ENCODE data around the gene CKS2. TPM values are rescaled to one million over a fixed set of nuclear protein-coding genes. Genes with fewer than 3 reads are reported as not detected.
"Not testable (repeated sequence)": the region's sequence is repeated elsewhere in the genome, so short reads cannot be mapped to it uniquely, and the experiment has no call there.

Gene CKS2
- total RNA-seq, 1 experiment from 2014 or later, result 303 TPM

DNA sequence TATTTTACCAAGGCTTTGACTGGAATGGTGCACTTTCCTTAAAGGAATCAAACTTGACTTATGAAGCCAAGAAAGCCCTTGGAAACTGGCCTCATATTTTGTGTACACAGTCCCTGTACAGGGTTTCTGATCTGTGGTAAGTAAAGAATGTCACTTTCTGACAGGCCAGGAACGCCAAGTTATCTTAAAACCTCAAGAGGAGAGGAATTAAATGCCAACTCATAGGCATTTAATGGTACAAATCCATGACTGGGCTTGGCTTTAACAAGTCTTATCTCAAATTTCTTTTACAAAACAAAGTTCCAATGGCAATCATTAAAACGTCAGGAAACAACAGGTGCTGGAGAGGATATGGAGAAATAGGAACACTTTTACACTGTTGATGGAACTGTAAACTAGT lies 9.0 kb upstream of the CKS2 start:
- not testable (repeated sequence) for H3K36me3 ChIP-seq (replicated peaks; ENCODE audit: control insufficient read depth, insufficient read depth, low read length); DNase-seq; H3K27me3 ChIP-seq (ENCODE audit: control insufficient read depth, insufficient read depth, low read length); H3K4me3 ChIP-seq (ENCODE audit: insufficient read depth, low read depth, low read length)

- DNase-seq, result no peak
- no peaks in the 10 kb centered on the region for H3K36me3 ChIP-seq (replicated peaks; ENCODE audit: control insufficient read depth, insufficient read depth, low read length)
- H3K27me3 ChIP-seq (ENCODE audit: control insufficient read depth, insufficient read depth, low read length), result no peaks in the 10 kb centered on the region
- H3K4me3 ChIP-seq (ENCODE audit: insufficient read depth, low read depth, low read length), result no peak overlapping the region
Measured at GRCh38 chr9:89304020-89304833, 6.8 kb upstream of the CKS2 start.

DNA sequence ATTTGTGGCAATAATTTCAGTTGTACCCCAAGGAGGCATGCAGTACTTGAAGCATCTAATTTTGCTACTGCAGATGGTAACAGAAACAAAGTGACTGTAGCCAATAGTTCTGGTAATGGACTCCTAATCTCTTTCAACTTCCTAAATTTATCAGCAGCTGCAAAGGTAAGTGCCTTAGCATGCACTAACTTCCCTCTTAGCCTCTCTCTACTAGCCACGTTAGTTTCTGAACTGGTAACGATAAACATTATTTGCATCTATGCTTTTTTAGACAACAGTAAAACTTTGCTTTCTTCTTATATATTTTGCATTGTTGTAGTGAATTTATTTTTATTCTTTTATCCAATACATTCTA lies 6.2 kb upstream of the CKS2 start:
- Histone ChIP-seq H3K4me3 (ENCODE audit: insufficient read depth, low read depth, low read length) (no peak overlapping the region), H3K27me3 (ENCODE audit: control insufficient read depth, insufficient read depth, low read length) (no peaks in the 10 kb centered on the region), H3K36me3 (replicated peaks; ENCODE audit: control insufficient read depth, insufficient read depth, low read length) (no peaks in the 10 kb centered on the region)
- DNase-seq, result no peak

DNA sequence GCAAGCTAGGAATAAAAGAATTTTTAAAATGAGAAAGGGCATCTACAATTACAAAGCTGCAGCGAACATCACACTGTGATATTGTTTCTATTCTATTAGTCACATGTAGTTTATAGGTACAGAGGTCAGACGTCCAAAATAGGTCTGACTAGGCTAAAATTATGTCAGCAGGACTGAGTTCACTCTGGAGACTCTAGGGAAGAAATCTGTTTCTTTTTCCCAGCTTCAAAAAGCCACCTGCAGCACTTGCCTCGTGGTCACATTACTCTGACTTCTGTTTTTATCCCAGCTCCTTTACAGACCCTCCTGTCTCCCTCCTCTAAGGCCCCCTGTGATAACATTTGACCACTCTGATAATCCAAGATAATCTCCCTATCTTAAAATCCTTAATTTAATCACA lies 5.1 kb upstream of the CKS2 start:
- no peak overlapping the region for H3K4me3 ChIP-seq (ENCODE audit: insufficient read depth, low read depth, low read length)
- DNase-seq, result no peak

GRCh38 chr9:89309166-89309565 lies 1.8 kb upstream of the CKS2 start:
- H3K36me3 ChIP-seq (replicated peaks; ENCODE audit: control insufficient read depth, insufficient read depth, low read length), result 0 out of 2 replicates have a peak, but pooled peaks cover 1% of the 10 kb centered on the region
- no peak overlapping the region for H3K4me3 ChIP-seq (ENCODE audit: insufficient read depth, low read depth, low read length)
- no peak for DNase-seq
- H3K27me3 ChIP-seq (ENCODE audit: control insufficient read depth, insufficient read depth, low read length), result no peaks in the 10 kb centered on the region

More for the DNA sequence above, 5.1 kb upstream of the CKS2 start:
- Histone ChIP-seq H3K36me3 (replicated peaks; ENCODE audit: control insufficient read depth, insufficient read depth, low read length) (no peaks in the 10 kb centered on the region), H3K27me3 (ENCODE audit: control insufficient read depth, insufficient read depth, low read length) (no peaks in the 10 kb centered on the region)

- no peak for DNase-seq
Measured at GRCh38 chr9:89309608-89310474, 1.2 kb upstream of the CKS2 start.

DNA sequence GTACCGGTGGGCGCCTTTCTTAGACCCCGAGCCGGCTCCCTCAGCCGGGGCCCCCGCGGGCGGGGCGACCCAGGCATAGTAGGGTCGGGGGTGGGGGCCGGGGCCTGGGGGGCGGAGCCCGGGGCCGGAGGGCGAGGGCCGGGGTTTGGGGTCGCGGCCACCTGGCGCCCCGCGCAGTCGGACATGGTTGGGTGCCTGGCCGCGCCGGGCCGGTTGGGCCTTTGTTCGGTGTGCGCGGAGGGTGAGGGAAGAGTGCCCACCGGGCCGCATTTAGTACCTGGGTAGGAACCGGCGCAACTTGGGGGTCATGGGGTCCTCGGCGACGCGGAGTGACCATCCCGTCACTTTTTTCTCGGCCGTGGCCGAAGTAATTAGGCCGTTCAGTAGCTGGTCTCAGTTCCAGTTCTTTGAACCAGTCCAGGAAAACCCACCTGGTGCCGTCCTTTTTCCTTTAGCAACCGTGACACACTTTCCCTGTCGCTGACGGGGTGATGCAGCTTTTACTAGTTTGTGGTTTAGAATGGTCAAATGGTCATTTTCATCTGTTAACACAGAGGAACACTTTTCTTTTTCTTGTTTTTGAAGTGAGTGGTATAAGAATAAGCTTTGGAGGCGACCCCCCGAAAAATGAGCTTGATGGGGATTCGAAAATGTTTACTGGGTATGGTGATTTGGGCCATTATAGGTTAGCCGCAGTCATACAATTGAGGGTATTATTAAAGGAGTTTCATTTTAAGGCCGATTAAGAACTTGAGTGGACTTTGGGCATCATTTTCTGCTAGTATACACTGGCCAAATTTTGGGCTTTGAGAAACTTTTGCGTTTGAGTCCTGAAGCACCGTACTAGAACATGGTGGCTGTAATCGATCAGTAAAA lies 589 bp downstream of the CKS2 start:
- Histone ChIP-seq H3K36me3 (replicated peaks; ENCODE audit: control insufficient read depth, insufficient read depth, low read length) (peaks cover 13% of the 10 kb centered on the region), H3K4me3 (ENCODE audit: insufficient read depth, low read depth, low read length) (peak overlapping the region; percentile 99), H3K27me3 (ENCODE audit: control insufficient read depth, insufficient read depth, low read length) (no peaks in the 10 kb centered on the region)
- DNase-seq, result peak; percentile 84

More at GRCh38 chr9:89309608-89310474, 1.2 kb upstream of the CKS2 start:
- no peaks in the 10 kb centered on the region for H3K27me3 ChIP-seq (ENCODE audit: control insufficient read depth, insufficient read depth, low read length)
- H3K4me3 ChIP-seq (ENCODE audit: insufficient read depth, low read depth, low read length), result peak overlapping the region; percentile 78
- H3K36me3 ChIP-seq (replicated peaks; ENCODE audit: control insufficient read depth, insufficient read depth, low read length), result peaks cover 6% of the 10 kb centered on the region

- Histone ChIP-seq H3K27me3 (ENCODE audit: control insufficient read depth, insufficient read depth, low read length) (no peaks in the 10 kb centered on the region), H3K4me3 (ENCODE audit: insufficient read depth, low read depth, low read length) (peak overlapping the region; percentile 99), H3K36me3 (replicated peaks; ENCODE audit: control insufficient read depth, insufficient read depth, low read length) (peaks cover 14% of the 10 kb centered on the region)
- DNase-seq, result no peak
Measured at GRCh38 chr9:89312222-89312571, 1.2 kb downstream of the CKS2 start.

- no peak for DNase-seq
- Histone ChIP-seq H3K4me3 (ENCODE audit: insufficient read depth, low read depth, low read length) (no peak overlapping the region; the same call in 1 of the 2 replicates), H3K36me3 (replicated peaks; ENCODE audit: control insufficient read depth, insufficient read depth, low read length) (peaks cover 17% of the 10 kb centered on the region), H3K27me3 (ENCODE audit: control insufficient read depth, insufficient read depth, low read length) (no peaks in the 10 kb centered on the region)
Measured at GRCh38 chr9:89313842-89314241, 2.8 kb downstream of the CKS2 start.

- Histone ChIP-seq H3K4me3 (ENCODE audit: insufficient read depth, low read depth, low read length) (no peak overlapping the region), H3K27me3 (ENCODE audit: control insufficient read depth, insufficient read depth, low read length) (no peaks in the 10 kb centered on the region), H3K36me3 (replicated peaks; ENCODE audit: control insufficient read depth, insufficient read depth, low read length) (peaks cover 17% of the 10 kb centered on the region)
- DNase-seq, result no peak
Measured at GRCh38 chr9:89314955-89315354, 4.0 kb downstream of the CKS2 start.

DNA sequence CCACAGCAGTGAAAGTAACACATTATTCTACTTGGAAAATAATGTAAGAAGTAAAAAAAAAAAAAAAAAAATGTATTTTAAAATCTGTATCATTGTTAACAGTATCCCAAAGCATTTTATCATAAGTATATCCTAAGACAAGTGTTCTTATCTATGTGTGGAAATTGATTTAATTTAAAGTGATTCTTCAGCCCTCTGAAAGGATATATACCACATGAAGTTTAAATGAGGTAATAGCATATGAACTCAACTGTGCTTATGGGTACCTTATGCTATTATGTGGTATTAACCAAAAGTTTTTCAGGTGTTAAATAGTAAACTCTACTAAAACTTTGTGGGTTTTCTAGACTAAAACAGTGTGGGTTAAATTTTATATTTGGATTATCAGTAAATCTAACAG lies 4.5 kb downstream of the CKS2 start:
- H3K27me3 ChIP-seq (ENCODE audit: control insufficient read depth, insufficient read depth, low read length), result no peaks in the 10 kb centered on the region
- no peak for DNase-seq
- H3K36me3 ChIP-seq (replicated peaks; ENCODE audit: control insufficient read depth, insufficient read depth, low read length), result peaks cover 17% of the 10 kb centered on the region
- no peak overlapping the region for H3K4me3 ChIP-seq (ENCODE audit: insufficient read depth, low read depth, low read length)

GRCh38 chr9:89317282-89317681 lies 6.3 kb downstream of the CKS2 start:
- Histone ChIP-seq H3K36me3 (replicated peaks; ENCODE audit: control insufficient read depth, insufficient read depth, low read length) (peaks cover 17% of the 10 kb centered on the region), H3K27me3 (ENCODE audit: control insufficient read depth, insufficient read depth, low read length) (no peaks in the 10 kb centered on the region), H3K4me3 (ENCODE audit: insufficient read depth, low read depth, low read length) (0 out of 2 replicates have a peak overlapping the region, but pooled peaks have one; percentile 85)
- DNase-seq, result no peak

DNA sequence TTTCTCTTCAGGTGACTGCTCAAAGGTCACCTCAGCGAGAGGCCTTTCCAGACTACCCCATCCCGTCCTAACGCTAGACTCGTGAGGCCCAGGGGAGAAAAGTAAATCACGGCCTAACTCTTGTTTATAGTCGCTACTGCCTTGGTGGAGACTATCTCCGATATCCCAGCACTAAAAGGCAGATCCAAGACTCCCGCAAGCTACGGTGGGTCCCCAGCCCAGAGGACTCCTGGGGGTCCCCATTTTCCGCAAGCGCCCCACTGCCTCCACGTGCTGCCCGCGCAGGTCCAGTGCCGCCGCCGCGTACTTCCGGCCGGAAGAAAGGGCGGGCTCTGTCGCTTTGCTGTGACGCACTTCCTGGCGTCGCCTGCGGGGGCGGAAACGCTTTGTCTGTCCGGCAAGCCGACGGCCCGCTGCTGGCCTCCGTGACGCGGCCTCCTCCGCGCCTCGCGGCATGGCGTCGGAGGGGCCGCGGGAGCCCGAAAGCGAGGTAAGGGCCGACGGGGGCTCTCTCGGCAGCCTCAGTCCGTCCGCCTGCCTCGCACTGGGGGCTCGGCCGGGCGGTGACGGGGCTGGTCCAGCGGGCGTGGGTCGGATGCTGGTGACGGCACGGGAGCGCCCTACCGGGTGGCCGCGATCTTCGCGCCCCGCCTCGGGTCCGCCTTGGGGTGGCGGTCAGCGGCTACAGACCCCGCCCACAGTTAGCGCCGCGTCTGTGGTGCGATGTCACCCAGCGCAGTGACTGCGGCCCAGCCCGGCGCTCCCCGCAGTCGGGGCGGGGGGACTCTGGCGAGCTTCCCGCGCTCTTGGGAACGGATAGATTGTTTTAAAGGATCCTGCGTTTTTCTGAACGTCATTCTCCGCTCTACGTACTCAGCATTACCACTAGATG lies 7.4 kb downstream of the CKS2 start, which contains the start of gene SECISBP2:
TSS of gene SECISBP2 (plus strand) at position 378 of the 892 bp plus-strand sequence. CDS start at position 455, 77 bp downstream.
- Histone ChIP-seq H3K36me3 (replicated peaks; ENCODE audit: control insufficient read depth, insufficient read depth, low read length) (peaks cover 17% of the 10 kb centered on the region), H3K27me3 (ENCODE audit: control insufficient read depth, insufficient read depth, low read length) (no peaks in the 10 kb centered on the region), H3K4me3 (ENCODE audit: insufficient read depth, low read depth, low read length) (peak within 1 kb of the TSS; percentile 85)
- DNase-seq, result peak; percentile 94
